ENCODE measurements around the gene GALNT14. TPM values are rescaled to one million over a fixed set of nuclear protein-coding genes. Genes with fewer than 3 reads are reported as not detected.
A peak's percentile ranks its signal among the peaks of the same experiment; 100 is the strongest.

Gene GALNT14
- total RNA-seq, 2 donors from 2014 or later = 0.53 to 0.76 TPM

DNA sequence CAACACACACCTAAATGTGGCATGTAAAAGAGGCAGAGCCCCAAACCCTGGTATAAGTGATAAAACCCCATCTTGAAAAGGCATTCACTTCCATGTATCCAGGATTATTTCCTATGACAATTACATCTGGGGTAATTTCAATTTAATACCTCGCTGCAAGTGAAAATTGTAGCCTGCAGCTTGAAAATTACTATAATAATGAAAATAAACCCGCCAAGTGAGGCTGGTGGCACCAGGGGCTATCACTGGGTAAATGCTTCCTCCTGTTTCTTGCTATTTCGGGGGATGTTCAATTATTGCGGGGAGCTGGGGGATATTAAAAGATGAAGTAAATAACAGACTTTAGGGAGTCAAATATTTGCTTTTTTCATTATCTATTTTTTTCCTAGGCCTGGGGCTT, 171.5 kb downstream of the GALNT14 start:
- intact Hi-C loops (cut with DNase I) = no loop called here
- DNase-seq = no peak
- no peak for ATAC-seq

DNA sequence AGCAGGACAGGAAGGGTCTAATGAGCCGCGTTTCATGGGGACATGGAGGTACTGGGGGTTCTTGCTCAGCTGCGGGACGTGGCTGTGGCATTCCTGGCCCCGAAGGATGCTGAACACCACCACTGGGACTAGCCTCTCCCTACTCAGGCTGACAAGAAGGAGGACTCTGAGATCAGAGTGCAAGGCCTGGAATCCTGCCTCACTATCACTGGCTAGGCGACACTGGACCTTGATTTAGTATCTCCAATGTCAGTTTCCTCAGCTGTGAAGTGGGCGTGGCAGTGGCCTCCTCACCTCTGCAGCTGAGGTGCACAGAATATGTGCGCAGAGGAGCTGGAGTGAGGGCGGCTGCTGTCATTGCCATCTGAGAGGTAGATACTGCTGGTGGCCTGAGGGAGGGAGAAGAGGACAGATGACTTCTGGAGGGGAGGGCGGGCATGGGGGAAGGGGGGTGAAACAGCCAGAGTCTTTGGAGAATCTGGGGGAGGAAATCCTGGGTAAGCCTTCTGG, 173.2 kb downstream of the GALNT14 start:
- DNase-seq (no peak), ATAC-seq (no peak)
- intact Hi-C loops (cut with DNase I) = no loop called here

DNA sequence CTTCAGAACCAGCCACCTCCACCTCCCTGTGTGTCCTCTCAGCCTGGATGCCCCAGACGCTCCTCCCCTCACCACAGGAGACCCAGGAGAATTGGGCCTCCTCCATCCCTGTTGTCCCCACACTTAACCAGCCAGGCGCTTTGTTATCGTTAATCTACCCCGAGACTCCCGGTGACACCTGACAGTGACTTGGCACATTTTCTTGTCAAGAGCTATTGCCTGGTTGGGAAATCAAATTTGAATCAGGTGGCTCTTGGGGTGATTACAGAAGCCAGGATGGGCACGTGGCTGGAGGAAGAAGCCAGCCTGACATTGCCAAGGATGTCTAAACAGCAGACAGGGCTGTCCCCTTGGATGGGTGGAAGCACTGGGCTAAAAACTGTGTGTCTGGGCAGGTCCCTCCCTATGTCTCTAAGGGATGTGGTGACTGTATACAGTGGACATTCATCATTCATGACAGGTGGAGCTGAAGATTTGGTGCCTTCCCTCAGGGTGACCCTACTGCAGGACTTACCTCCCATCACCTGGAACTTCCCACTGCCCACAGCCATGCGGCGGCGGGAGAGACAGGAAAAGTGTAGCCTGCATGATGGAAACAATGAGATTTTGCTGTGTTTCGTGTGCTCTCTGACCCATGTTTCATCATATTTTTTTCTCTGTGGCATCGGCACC, 173.8 kb downstream of the GALNT14 start:
- DNase-seq (no peak), ATAC-seq (no peak)
- intact Hi-C loops (cut with DNase I) = no loop called here

DNA sequence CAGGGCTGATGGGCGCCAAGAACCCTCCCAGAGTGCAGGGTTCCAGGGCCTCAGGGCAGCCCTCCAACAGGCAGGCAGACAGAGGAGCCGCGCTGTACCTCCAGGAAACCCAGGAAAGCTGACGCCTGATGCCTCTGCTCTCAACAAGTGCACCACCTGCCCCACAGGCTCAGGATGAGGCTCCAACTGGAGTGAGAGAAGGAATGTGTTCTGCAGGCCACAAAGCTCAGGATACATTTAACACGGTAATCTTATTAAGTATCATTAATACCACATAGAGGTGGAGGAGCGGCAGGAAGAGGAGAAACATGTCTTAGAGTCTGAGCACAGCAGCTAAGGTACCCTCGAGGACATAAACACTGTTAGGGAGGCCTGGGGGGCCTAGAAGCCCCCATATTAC, 175.1 kb downstream of the GALNT14 start:
- intact Hi-C loops (cut with DNase I) = no loop called here
- ATAC-seq = no peak

DNA sequence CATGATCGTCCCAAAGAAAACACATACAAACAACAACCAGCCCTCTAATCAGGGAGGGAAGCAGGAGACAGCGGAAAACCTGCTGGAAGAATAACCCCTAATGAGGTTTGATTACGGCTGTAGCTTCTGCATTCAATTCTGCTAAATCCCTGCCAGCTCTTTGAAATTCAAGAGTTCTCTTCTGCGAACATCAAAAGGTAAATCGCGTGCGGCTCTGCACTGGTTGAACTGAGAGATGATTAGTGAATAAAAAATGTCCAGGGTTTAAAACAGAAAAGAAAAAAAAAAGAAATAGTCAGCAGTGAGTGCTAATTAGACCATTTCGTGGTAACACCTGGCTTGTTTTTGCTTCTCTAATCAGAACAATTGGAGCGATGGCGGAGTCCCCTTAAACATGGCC, 178.0 kb downstream of the GALNT14 start:
- ATAC-seq (no peak), DNase-seq (no peak)
- intact Hi-C loops (cut with DNase I) = no loop called here

More for the DNA sequence above, 175.1 kb downstream of the GALNT14 start:
- no peak for DNase-seq

DNA sequence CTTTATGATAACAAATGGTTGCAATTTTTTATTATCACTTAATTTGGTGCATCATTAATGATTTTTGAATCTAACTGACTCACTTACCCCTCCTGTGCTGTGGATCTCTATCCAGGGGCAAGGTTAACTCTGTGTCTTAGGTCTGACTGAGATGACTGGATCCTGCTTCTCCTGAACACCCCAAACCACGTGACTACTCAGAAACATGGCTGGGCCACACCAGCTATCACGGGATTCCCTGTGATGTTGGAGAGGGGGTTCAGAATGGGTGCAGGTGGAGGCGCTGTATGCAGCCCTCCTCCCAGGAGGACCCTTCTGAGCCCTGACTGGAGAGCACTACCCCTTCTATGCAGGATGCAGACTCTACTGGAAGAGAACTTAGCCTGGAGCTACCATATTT, 178.6 kb downstream of the GALNT14 start:
- no peak for ATAC-seq
- intact Hi-C loops (cut with DNase I) = no loop called here
- no peak for DNase-seq

DNA sequence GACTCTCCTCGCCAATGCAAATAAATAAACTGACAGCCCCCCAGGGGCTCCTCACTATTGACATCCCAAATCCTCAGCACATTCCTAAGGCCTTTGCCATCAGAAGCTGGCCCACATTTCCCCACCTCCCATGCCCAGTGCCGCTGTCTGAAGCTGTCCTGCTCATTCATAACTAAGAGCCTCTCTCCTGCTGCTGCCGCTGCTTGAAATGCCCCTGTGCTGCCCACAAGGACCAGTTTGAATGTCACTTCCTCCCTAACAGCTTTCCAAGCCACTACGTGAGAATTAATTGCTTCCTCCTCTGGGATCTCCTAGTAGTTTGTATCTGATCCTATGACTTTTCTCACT, 179.3 kb downstream of the GALNT14 start:
- ATAC-seq = no peak
- DNase-seq = no peak
- intact Hi-C loops (cut with DNase I) = no loop called here

DNA sequence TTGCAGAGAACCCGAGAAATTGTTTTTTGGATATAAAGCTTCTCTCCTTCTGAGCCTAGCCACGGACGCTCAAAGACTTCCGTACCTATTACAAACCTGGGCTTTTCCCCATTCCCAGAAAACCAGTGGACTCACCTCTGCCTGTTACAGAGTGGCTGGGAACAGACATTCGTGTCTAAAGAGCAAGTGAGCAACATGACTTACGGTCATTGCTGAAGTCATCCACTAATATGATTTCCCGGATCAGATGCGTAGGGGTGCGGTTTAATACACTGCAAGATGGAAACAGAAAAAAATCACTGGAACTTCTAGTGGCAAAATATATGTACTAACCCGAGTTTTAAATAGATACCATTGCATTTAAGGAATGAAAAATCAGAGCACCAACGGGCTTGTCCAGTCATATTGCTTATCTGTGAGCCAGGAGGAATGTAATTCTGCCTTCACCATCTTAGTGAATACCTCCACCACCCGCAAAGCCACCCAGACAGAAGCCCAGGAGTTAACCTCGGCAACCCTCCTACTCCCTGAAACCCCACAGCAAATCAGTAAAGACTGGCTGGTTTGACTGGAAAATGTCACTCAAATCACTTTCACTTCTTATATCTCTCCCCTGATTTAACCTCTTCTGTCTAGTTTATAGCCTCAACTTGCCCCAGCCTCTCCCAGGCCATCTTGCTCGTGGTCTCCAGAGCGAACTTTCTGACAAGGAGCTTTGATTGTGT, 179.9 kb downstream of the GALNT14 start:
- ATAC-seq = no peak
- no peak for DNase-seq
- intact Hi-C loops (cut with DNase I) = no loop called here

DNA sequence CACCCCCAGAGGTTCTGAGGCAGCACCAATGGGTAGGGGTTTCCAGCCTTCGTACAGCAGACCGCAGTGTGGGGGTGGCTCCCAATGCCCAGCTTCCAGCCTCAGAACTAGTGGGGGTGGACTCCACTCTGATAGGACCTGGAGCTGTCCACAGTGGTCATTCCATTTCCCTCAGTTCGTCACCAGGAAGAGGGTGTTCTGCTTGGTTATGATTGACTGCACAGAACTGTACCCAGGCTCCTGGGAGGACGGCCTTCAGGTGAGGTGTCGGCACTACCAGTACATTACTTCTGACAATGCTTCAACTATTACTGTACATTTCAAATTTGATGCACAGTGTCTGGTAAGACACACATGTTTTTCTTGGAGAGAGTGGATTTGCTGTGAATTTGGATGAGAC, 180.6 kb downstream of the GALNT14 start:
- intact Hi-C loops (cut with DNase I) = no loop called here
- DNase-seq (no peak), ATAC-seq (no peak)

DNA sequence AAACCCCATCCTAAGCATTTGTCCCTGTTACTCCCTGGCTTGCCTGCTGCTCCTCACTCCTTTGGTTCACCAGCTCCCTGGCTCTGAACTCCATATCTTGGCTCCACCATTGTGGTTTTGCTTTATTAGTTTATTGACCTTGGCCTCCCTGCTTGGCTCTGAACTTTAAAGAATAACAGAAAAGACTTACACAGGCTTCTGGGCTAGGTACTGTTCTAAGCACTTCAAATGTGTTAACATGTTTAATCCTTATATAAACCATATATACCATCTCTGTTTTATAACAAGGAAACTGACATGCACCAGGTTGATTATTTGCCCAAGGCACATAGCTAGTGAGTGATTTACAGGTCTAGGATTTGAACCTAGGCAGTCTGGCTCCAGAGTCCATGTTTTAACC, 181.2 kb downstream of the GALNT14 start:
- no peak for DNase-seq
- intact Hi-C loops (cut with DNase I) = no loop called here
- peak in 1 of 2 donors; percentile 50 for ATAC-seq

DNA sequence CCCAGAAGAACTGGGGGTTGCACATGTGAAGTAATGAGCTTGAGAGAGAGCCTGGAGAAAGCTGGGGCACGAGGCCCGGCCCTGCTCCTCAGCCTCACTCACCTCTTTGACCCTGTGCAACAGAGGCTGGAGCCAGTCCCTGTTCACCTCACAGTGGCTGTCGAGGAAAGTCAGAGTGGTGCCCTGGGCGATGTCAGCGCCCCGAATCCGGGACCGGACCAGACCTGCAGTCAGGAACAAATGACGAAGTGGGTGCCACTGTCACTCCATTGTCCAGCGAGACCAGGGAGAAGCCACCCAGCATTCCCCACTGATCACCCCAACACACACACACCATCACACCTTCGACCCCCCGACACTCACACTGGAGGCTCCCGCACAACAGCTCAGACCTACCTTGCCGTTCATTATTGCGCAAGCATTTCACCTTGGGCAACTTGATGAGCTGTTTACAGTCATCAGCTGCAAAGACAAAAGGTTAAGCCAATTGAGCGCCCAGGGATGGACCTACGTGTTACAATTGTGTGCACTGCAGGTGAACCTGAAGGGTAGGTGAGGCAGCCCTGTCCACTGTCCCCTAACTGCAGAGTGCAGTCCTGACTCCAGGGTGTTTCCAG, 182.6 kb downstream of the GALNT14 start:
- no peak for ATAC-seq
- intact Hi-C loops (cut with DNase I) = no loop called here
- no peak for DNase-seq

DNA sequence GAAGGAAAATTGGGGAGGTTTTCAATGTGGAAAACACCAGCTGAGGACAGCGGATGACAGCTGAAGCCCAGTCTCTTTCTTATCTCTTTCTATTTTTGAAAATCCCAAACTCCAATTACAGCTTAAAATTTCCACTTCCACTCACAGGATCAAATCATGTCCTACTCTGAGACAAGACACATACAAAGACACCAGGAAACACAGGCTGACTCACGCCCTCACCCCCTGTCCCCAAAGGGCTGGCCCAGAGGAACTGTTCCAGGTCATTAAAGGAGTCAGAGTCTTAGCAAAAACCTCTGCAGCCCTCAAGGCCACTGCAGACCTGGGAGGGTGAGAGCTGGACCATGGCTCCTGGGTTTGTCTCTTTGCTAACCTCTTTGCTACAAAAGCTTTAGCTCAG, 187.9 kb downstream of the GALNT14 start:
- peak in 1 of 2 donors; percentile 60 for ATAC-seq
- intact Hi-C loops (cut with DNase I) = no loop called here
- DNase-seq = no peak

DNA sequence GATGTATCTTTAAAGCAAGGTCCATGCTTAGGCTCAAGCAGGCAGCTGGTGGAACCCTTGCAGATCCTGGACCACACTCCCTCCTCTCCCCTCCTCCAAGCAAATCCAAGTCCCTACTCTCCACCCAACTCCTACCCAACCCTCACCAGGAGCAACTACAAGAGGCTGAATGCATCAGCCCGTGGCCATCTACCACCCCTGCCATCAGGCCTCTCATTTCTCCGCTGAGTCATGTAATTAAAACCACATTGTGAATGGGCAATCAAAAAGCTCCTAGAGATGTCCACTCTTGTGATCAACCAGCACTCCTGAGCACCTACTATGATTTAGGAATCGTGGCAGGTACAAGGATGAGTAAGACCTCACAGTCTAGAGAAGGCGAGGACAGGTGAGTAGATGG, 188.8 kb downstream of the GALNT14 start:
- intact Hi-C loops (cut with DNase I) = no loop called here
- DNase-seq = no peak
- no peak for ATAC-seq

DNA sequence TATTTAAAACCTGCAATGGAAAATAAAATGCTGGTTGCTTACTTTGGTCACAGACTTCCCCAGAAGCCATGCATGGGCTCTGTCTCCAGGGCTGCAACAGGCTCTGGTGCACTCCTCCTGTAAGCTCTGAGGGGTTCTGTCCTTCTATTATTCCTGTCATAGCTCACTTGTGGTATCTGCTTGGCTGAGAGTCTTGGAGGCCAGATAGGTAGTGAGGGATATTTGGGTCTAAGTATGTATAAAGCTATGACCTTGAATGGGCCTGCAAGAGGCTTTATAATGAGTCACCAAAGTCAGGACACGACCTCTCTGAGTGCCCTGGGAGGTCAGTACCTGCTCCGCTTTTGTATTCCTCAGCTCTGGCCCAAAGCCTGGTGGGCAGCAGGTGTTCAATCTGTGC, 189.4 kb downstream of the GALNT14 start:
- intact Hi-C loops (cut with DNase I) = no loop called here
- no peak for ATAC-seq
- DNase-seq = no peak

DNA sequence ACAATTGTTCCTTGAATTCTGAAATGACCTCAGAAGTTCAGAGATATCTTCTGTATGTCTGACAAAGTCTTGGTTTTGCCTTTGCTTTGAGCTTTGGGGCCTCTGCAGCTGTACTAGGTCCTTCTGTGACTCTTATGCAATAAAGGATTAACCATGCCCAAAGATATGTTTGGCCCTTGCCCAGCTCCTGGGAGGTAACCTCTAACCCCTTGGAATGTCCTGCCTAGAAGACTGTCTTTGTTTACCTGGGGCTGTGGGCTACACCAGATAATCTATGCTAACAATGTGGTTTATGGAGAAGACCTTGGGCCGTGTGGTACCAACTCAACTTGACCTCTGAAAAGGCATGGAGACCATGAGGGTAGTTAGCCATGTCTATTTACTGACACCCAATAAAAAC, 190.1 kb downstream of the GALNT14 start:
- intact Hi-C loops (cut with DNase I) = no loop called here
- ATAC-seq = no peak
- no peak for DNase-seq

DNA sequence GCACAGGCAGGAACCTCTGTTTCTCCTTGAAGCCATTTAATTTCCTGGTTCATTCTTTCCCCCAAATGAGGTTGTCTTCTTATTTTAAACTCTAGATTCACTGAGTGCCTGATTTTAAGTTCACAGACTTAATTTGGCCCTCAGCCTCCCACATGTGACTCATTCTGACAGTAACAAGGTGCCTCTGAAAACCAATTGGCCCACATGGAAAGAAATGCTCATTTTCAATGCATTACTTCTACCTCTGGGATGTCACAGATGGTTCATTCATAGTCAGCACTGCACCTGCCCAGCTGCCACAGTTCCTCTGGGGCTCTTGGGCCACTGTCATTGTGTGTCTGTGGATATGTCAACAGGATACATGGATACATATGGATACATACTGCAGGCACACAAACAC, 190.6 kb downstream of the GALNT14 start:
- intact Hi-C loops (cut with DNase I) = no loop called here
- ATAC-seq (no peak), DNase-seq (no peak)

DNA sequence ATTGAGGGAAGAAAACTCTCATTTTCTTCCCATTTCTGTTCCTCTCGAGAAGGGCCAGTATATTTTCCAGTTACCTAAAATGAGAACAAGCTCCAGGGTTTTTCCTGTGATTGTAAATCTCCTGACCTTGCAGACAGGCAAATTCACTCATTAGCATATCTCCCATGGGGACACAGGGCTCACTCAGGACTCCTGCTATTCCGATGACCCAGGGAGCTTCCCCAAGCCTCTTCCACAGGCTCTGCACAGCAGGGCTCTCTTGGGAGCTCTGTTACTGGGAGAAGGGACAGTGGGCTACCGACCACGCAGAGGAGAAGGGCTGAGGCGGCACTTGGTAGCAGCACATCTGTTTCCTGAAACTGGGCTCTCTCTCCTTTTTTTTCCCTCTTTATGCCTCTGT, 195.8 kb downstream of the GALNT14 start:
- intact Hi-C loops (cut with DNase I) = no loop called here
- ATAC-seq = no peak

DNA sequence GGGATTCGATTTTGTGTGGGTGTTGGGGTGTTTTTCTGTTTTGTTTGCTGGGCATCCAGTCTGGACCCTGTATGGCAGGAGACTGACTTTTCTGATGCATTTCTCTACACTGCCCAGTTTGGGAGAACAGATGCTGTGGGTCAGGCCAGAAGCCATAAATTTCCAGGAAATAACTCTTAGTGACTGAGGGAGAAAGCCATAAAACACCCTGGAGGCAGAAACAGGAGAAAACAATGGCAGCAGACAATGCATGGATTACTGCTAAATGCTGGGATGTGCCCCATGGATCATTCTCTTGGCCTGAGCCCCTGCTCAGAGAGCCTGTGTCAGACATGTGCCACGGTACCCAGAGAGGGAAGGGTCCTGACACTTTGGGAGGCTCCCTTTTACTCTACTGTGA, 197.4 kb downstream of the GALNT14 start:
- no peak for DNase-seq
- intact Hi-C loops (cut with DNase I) = no loop called here

More for the DNA sequence above, 195.8 kb downstream of the GALNT14 start:
- no peak for DNase-seq

DNA sequence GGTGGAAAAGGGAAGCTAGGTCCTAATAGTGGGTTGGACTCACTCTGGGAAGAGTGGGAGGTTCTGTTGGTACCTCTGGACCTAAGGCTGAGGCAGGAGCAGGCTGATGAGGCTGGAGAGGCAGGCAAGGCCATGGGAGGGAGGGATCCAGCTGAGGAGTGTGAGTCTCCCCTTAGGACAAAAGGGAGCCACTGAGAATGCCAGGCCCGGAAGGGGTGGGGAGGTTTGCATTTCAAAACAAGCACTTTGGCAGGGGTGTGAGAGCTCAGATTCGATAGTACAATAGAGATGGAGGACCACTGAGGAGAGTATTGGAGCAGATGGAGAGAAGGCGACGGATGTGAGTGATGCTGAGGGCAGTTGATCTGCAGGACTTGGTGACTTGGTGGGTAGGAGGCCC, 198.9 kb downstream of the GALNT14 start:
- ATAC-seq (no peak), DNase-seq (no peak)
- intact Hi-C loops (cut with DNase I) = loop anchor here in 1 of 2 donors (10.0 kb wide), 1 partner anchor 215 kb away; no protein-coding TSS in a partner anchor

More for the DNA sequence above, 197.4 kb downstream of the GALNT14 start:
- no peak for ATAC-seq

DNA sequence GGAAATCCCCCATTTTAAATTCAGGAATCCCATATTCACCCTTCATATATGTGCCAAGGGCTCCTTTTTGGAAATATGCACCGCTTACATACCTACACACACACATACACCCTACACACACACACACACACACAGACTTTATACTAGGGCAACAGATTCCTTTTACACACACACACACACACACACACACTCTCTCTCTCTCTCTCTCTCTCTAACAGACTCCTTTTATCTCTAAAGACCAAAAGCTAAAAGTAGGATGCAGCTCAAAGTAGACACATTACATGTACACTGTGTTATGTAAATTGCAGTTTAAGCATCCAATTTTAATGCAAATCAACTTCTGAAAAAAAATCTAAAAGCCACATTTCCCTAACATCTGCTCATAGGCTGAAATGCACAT, 200.0 kb downstream of the GALNT14 start:
- DNase-seq (no peak), ATAC-seq (no peak)
- intact Hi-C loops (cut with DNase I) = loop anchor here in 1 of 2 donors (10.0 kb wide), 1 partner anchor 213 kb away; no protein-coding TSS in a partner anchor
